Left ventricle myocardium inferior (tissue), 1 donor: ENCODE data around the gene DRD1. TPM values are rescaled to one million over a fixed set of nuclear protein-coding genes. Genes with fewer than 3 reads are reported as not detected.
"Not testable (repeated sequence)": the region's sequence is repeated elsewhere in the genome, so short reads cannot be mapped to it uniquely, and the experiment has no call there.

ENCODE experiments used
- DNase-seq: peaks from one replicate; pipeline ENCODE4 v3.0.0-alpha.2; 2020
- H3K27ac ChIP-seq: fragments of 200-600 bp; replicated peaks from 2 replicates; pipeline ENCODE4 v1.8.0; 2021
- H3K27me3 ChIP-seq: fragments of 200-600 bp; 2 replicates; pipeline ENCODE4 v1.8.0; 2021; ENCODE audit warnings: low read depth
- H3K36me3 ChIP-seq: fragments of 200-600 bp; 2 replicates; pipeline ENCODE4 v1.8.0; 2021
- H3K4me1 ChIP-seq: fragments of 200-600 bp; 2 replicates; pipeline ENCODE4 v1.8.0; 2021
- H3K4me3 ChIP-seq: fragments of 200-600 bp; 2 replicates; pipeline ENCODE4 v1.8.0; 2021; ENCODE audit warnings: mild to moderate bottlenecking, moderate library complexity
- H3K9me3 ChIP-seq: fragments of 200-600 bp; replicated peaks from 2 replicates; pipeline ENCODE4 v1.8.0; 2021
- intact Hi-C: fragments of 100-400 bp; cut with micrococcal nuclease; formaldehyde crosslinking; loops from one replicate; pipeline ENCODE4 v1.11.0; 2022
- total RNA-seq: library from RNA; stranded (reverse); fragmentation: NEBNext Ultra II Directional; extraction: Animal tissue kit (Norgen Biotek cat#: 25700); gene quantifications from one replicate; pipeline ENCODE4 v1.2.1, GENCODE V29; 2021
- TF ChIP-seq, protein P1 (sequence below): fragments of 200-600 bp; IDR thresholded peaks from 2 replicates; pipeline ENCODE4 v1.8.0; 2021; ENCODE audit warnings: antibody characterized with exemption, mild to moderate bottlenecking, borderline replicate concordance
- donor health status: DM: no; HTN: yes; CAD: no; lungs with severe emphysema.

DRD1 gene
- total RNA-seq, 1 donor from 2014 or later, result not detected

DNA sequence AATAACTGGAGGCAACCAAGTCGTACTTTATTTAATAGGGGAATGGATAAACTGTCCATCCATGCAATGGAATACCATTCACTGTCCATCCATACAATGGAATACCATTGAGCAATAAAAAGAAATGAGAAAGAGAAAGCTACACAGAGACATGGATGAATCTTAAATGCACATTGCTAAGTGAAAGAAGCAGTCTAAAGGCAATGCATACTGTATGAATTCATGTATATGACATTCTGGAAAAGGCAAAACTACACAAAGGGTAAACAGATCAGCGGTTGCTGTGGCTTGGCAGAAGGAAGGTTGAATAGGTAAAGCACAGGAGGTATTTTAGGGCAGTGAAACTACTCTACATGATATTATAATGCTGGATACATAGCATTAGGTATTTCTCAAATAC is 16.2 kb downstream of the DRD1 start:
- Histone ChIP-seq H3K27me3 (peaks cover 2% of the 10 kb centered on the region), H3K4me1 (no peaks in the 10 kb centered on the region), H3K9me3 (peaks cover 12% of the 10 kb centered on the region), H3K36me3 (no peaks in the 10 kb centered on the region), H3K4me3 (no peak overlapping the region), H3K27ac (no peak overlapping the region)
- intact Hi-C loops, result no loop called here
- DNase-seq, result no peak
- TF ChIP-seq, protein P1, sequence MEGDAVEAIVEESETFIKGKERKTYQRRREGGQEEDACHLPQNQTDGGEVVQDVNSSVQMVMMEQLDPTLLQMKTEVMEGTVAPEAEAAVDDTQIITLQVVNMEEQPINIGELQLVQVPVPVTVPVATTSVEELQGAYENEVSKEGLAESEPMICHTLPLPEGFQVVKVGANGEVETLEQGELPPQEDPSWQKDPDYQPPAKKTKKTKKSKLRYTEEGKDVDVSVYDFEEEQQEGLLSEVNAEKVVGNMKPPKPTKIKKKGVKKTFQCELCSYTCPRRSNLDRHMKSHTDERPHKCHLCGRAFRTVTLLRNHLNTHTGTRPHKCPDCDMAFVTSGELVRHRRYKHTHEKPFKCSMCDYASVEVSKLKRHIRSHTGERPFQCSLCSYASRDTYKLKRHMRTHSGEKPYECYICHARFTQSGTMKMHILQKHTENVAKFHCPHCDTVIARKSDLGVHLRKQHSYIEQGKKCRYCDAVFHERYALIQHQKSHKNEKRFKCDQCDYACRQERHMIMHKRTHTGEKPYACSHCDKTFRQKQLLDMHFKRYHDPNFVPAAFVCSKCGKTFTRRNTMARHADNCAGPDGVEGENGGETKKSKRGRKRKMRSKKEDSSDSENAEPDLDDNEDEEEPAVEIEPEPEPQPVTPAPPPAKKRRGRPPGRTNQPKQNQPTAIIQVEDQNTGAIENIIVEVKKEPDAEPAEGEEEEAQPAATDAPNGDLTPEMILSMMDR, result no peak

DNA sequence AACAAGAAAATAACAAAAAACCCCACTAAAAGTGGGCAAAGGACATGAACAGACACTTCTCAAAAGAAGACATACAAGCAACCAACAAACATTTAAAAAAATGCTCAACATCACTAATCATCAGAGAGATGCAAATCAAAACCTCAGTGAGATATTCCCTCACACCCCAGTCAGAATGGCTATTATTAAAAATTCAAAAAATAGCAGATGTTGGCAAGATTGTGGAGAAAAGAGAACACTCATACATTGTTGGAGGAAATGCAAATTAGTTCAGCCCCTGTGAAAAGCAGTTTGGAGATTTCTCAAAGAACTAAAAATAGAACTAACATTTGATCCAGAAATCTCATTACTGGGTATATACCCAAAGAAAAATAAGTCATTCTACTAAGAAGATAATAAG is 19.4 kb downstream of the DRD1 start:
- H3K4me1 ChIP-seq, DNase-seq, intact Hi-C loops, H3K36me3 ChIP-seq, H3K4me3 ChIP-seq, H3K27ac ChIP-seq: not testable (repeated sequence)
- Histone ChIP-seq H3K27me3 (peaks cover 20% of the 10 kb centered on the region), H3K9me3 (peaks cover 11% of the 10 kb centered on the region)

DNA sequence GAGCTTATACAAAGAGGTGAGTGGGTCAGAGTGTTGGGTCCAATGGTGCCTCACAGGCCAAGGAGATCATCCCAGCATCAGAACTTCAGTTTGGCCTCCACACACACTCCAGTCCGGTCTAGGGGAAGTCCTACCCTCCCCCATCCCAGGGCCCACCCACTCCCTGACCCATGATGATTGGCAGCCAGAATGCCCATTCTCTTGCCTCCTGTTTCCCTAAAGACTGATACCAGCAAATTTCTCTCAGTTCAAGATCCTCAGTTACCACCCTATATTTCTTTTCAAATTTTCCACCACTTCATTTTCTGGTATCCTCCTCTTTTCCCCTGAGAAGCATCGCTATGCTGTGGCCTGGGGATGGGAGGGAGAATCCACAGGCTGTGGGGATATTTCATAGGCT is 21.9 kb downstream of the DRD1 start:
- H3K27ac ChIP-seq, result no peak overlapping the region
- no peak overlapping the region for H3K4me3 ChIP-seq
- TF ChIP-seq, protein P1, result no peak
- H3K36me3 ChIP-seq, result no peaks in the 10 kb centered on the region
- no peak for DNase-seq
- intact Hi-C loops, result no loop called here
- peaks cover 25% of the 10 kb centered on the region for H3K27me3 ChIP-seq
- no peaks in the 10 kb centered on the region for H3K4me1 ChIP-seq
- no peaks in the 10 kb centered on the region for H3K9me3 ChIP-seq

DNA sequence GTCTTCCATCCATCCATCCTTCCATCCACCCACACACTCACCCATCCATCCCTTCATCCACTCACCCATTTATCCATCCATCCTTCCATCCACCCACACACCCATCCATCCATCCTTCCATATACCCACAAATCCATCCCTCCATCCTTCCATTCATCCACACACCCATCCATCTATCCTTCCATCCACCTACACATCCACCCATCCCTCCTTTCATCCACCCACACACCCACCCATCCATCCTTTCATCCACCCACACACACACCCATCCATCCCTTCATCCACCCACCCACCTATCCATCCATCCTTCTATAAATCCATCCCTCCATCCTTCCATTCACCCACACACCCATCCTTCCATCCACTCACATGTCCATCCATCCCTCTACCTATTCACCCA is 23.6 kb downstream of the DRD1 start:
- peaks cover 30% of the 10 kb centered on the region for H3K27me3 ChIP-seq
- H3K36me3 ChIP-seq, result no peaks in the 10 kb centered on the region
- no peaks in the 10 kb centered on the region for H3K4me1 ChIP-seq
- intact Hi-C loops, result no loop called here
- no peak overlapping the region for H3K27ac ChIP-seq
- H3K9me3 ChIP-seq, result peaks cover 3% of the 10 kb centered on the region
- DNase-seq, result no peak
- TF ChIP-seq, protein P1, result no peak
- H3K4me3 ChIP-seq, result no peak overlapping the region

DNA sequence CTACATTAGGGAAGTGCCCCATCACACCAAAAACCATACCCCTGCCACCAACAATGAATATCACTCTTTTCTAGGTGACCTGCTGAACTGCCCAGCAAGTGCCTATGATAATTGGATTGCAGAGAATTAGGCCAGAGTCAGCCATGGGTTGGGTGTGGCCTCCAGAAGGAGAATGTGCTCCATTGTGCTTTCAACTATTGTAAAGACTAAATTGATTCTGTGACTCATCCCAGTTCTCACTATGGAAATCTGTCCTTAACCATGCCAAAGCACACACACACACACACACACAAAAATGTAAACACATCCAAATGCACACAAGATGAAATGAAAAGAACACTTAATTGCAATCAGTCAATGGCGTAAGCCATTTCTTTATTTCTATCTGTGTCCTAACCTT is 25.7 kb downstream of the DRD1 start:
- TF ChIP-seq, protein P1, result no peak

DNA sequence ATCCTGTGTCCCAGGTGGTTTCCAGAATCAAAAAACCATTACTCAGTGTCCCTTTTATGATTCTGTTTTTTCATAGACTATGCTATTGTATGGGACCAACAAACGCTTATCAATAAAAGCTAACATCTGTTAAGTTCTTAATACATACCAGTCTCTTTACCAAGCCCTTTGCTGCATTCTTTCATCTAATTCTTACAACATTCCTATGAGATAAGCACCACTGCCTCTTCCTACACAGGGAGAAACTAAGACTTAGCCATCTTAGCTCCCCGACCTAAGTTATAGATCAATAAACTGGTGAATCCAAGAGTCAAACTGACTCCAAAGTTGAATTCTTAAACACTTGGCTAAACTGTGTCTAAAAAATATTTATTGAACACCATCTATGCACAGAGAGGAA is 26.6 kb downstream of the DRD1 start:
- Histone ChIP-seq H3K27ac (no peak overlapping the region), H3K4me3 (no peak overlapping the region), H3K9me3 (peaks cover 4% of the 10 kb centered on the region), H3K4me1 (no peaks in the 10 kb centered on the region), H3K36me3 (no peaks in the 10 kb centered on the region), H3K27me3 (peaks cover 32% of the 10 kb centered on the region)
- TF ChIP-seq, protein P1, result no peak
- intact Hi-C loops, result no loop called here
- no peak for DNase-seq

More for the DNA sequence above, 25.7 kb downstream of the DRD1 start:
- Histone ChIP-seq H3K27ac (no peak overlapping the region), H3K4me3 (no peak overlapping the region), H3K4me1 (no peaks in the 10 kb centered on the region), H3K27me3 (peaks cover 34% of the 10 kb centered on the region), H3K9me3 (peaks cover 4% of the 10 kb centered on the region), H3K36me3 (no peaks in the 10 kb centered on the region)
- DNase-seq, result no peak
- intact Hi-C loops, result no loop called here
